Neutrophil (primary cell): Measurements from ENCODE around the gene CLNK.

ENCODE experiments used
- H3K27ac ChIP-seq: fragments of 200-600 bp; sonication (generic); 2 replicates; pipeline ENCODE4 v1.5.1; 2016; ENCODE audit warnings: mild to moderate bottlenecking, moderate library complexity
- H3K27me3 ChIP-seq: fragments of 200-600 bp; sonication (generic); 2 replicates; pipeline ENCODE4 v1.6.0; 2016; ENCODE audit warnings: mild to moderate bottlenecking
- H3K36me3 ChIP-seq: fragments of 200-600 bp; sonication (generic); 2 replicates; pipeline ENCODE4 v1.5.1; 2017
- H3K4me1 ChIP-seq, 2 experiments: fragments of 200-600 bp in 1 of 2; sonication (generic) in 1 of 2; 1 replicate in 1 of 2; 2 replicates in 1 of 2; pipeline versions ENCODE4 v1.5.1 to v1.6.1; 2013 to 2016; ENCODE audit warnings: low read depth in 1 of 2, low read length in 1 of 2, mild to moderate bottlenecking in 1 of 2, moderate library complexity in 1 of 2; ENCODE audit not compliant: control insufficient read depth in 1 of 2, insufficient read depth in 1 of 2
- H3K4me3 ChIP-seq, 2 experiments: fragments of 200-600 bp in 1 of 2; sonication (generic) in 1 of 2; 1 replicate in 1 of 2; 2 replicates in 1 of 2; pipeline ENCODE4 v1.5.1; 2013 to 2016; ENCODE audit warnings: low read depth in 1 of 2, low read length in 1 of 2, mild to moderate bottlenecking in 1 of 2, moderate library complexity in 1 of 2
- H3K9me3 ChIP-seq: fragments of 200-600 bp; sonication (generic); 2 replicates; pipeline ENCODE4 v1.5.1; 2016
- CTCF ChIP-seq: fragments of 200-600 bp; sonication (generic); IDR thresholded peaks from 2 replicates; pipeline ENCODE4 v1.5.1; 2016; ENCODE audit warnings: antibody characterized with exemption

The CLNK gene

GRCh38 chr4:10460313-10461047 is 224.1 kb downstream of the CLNK start:
- H3K27me3 ChIP-seq = peaks cover 79% of the 10 kb centered on the region
- H3K27ac ChIP-seq = no peak overlapping the region
- peak overlapping the region in 1 of 2 experiments; percentile 63 for H3K4me3 ChIP-seq
- H3K4me1 ChIP-seq = peaks cover 22 to 23% of the 10 kb centered on the region in 2 experiments
- no peaks in the 10 kb centered on the region for H3K36me3 ChIP-seq
- TF ChIP-seq CTCF = no peak
- no peaks in the 10 kb centered on the region for H3K9me3 ChIP-seq

DNA sequence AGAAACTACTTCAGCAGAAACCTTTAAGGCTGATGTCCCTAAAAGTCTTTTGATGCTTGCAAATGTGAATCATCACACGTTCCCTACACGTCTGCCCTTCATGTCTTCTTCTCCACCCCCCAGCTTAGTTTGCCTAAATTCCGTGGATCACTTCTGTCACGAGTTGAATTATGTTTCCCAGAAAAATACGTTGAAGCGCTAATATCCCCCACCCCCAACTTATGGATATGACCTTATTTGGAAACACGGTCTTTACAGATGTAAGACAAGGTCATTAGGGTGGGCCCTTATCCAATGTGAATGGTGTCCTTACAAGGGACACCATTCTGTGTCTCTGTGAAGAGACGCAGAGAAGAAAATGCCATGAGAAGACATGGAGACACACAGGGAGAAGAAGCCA is 225.3 kb downstream of the CLNK start:
- Histone ChIP-seq H3K9me3 (no peaks in the 10 kb centered on the region), H3K27me3 (peaks cover 75% of the 10 kb centered on the region), H3K4me1 (peaks cover 22 to 23% of the 10 kb centered on the region in 2 experiments), H3K27ac (no peak overlapping the region), H3K4me3 (no peak overlapping the region), H3K36me3 (peaks cover 4% of the 10 kb centered on the region)
- TF ChIP-seq CTCF = no peak

GRCh38 chr4:10458177-10458576 is 226.4 kb downstream of the CLNK start:
- Histone ChIP-seq H3K36me3 (peaks cover 13% of the 10 kb centered on the region), H3K4me1 (peaks cover 22 to 23% of the 10 kb centered on the region in 2 experiments), H3K27me3 (peaks cover 63% of the 10 kb centered on the region), H3K9me3 (no peaks in the 10 kb centered on the region), H3K27ac (no peak overlapping the region), H3K4me3 (peak overlapping the region in 1 of 2 experiments; percentile 74)
- TF ChIP-seq CTCF = no peak

GRCh38 chr4:10457255-10457801 is 227.2 kb downstream of the CLNK start, which contains the start of gene ZNF518B:
Gene ZNF518B (minus strand): TSS chr4:10457426. CDS start chr4:10446328, 11,098 bp downstream.
- no peak for TF ChIP-seq CTCF
- no peaks in the 10 kb centered on the region for H3K9me3 ChIP-seq
- peak within 1 kb of the TSS; percentile 77 for H3K27ac ChIP-seq
- peak within 1 kb of the TSS; percentile 72 to 74 for H3K4me3 ChIP-seq
- H3K27me3 ChIP-seq = peaks cover 55% of the 10 kb centered on the region
- peaks cover 21% of the 10 kb centered on the region for H3K36me3 ChIP-seq
- peaks cover 22 to 23% of the 10 kb centered on the region in 2 experiments for H3K4me1 ChIP-seq

DNA sequence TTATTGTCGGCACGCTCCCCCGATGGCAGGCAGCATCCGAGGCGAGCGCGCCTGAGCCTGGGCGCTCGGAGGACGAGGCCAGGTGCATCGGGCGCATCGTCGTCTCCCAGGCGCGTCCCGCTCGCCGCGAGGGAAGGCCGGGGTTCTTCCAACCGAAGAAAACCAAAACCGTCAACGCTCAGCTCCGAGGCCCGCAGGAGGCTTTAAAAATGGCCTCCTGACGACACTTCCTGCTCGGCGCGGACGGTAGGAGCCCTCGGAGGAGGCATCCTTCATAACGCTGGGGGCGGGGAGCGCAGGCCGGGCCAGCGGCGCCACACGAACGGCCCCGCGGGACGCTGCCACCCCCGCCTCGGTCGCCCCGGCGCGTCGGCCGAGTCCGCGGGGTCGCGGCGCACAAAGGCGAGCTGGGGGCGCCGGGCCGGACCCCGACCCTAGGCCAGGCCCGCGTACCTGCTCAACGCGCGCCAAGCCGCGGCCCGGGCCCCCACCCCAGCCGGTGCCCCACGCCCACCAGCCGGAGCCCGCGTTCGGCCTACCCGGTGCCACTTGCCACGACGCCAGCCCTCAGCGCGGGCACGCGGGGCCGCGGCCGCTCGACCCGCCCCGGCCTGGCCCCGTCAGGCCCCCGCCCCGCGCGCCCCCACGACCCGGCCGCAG is 227.8 kb downstream of the CLNK start:
- no peak for TF ChIP-seq CTCF
- peaks cover 21% of the 10 kb centered on the region in 2 experiments for H3K4me1 ChIP-seq
- H3K36me3 ChIP-seq = peaks cover 22% of the 10 kb centered on the region
- no peaks in the 10 kb centered on the region for H3K9me3 ChIP-seq
- peak overlapping the region; percentile 77 for H3K27ac ChIP-seq
- H3K4me3 ChIP-seq = peak overlapping the region; percentile 72 to 74
- H3K27me3 ChIP-seq = peaks cover 49% of the 10 kb centered on the region
